Kidney tubule cell (primary cell): Measurements from ENCODE around the gene NELFE.
A peak's percentile ranks its signal among the peaks of the same experiment; 100 is the strongest.
"Not testable (repeated sequence)": the region's sequence is repeated elsewhere in the genome, so short reads cannot be mapped to it uniquely, and the experiment has no call there.

Experiments used
- DNase-seq: peaks from one replicate; pipeline ENCODE4 v3.0.0-alpha.2; 2018; ENCODE audit warnings: low spot score

NELFE gene

DNA sequence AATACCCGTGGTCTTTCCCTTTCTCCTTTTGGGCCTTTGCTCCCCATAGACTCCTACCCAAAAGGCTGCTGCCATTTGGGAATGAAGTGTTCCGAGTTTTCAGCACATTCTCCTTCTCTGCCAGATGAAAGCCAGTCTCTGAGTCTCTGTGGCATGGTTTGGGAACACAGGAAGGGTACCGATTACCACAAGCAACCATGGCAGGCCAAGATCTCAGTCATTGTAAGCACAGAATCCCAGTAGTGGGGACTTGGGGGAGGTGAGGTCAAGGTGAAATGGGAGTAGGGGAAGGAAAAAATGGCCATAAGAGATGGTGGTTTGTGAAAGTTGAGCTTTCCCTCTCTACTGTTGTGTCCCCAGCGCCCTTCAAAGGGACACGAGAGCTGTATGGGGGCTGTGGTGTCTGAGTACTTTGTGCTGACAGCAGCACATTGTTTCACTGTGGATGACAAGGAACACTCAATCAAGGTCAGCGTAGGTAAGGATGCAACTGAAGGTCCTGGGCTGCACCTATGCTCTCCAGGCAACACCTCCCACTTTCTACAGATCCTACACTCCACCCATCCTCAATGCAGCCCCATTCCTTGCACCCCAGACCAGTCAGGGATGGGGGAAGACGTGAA lies 8.7 kb downstream of the NELFE start:
- no peak for DNase-seq

DNA sequence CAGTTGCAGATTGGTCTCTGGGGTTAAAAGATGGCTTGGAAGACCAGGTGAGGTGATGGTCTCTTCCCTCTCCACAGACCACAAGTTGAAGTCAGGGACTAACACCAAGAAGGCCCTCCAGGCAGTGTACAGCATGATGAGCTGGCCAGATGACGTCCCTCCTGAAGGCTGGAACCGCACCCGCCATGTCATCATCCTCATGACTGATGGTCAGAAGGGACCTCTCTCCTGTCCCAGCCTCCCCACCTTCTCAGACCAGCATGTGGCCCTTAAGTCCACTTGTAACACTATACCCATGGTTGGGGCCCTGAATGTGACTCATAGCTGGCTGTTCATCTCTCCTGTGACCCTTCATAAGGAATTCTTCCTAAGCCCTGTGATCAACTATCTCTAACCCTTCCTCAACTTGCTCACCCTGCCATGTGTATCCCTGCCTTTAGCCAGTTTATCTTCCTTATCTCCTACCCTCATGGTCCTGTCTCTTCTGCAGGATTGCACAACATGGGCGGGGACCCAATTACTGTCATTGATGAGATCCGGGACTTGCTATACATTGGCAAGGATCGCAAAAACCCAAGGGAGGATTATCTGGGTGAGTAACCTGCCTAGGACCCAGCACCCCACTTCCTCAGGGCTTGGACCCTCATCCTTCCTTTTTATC lies 9.9 kb downstream of the NELFE start:
- peak; percentile 14 for DNase-seq

DNA sequence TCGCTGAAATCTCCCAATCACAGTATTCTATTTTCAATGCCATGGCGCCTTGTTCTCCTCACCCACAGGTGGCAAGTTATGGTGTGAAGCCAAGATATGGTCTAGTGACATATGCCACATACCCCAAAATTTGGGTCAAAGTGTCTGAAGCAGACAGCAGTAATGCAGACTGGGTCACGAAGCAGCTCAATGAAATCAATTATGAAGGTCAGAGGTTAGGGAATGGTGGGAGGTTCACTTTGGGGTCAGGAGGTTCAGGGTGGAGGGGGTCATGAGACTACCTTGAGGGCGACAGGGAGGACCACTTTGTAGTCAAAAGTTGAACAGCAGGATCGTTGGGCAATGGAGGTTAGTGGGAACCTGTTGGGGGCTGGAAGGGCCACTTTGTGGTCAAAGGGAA lies 10.5 kb downstream of the NELFE start:
- DNase-seq: no peak

GRCh38 chr6:31947864-31948263 lies 10.9 kb downstream of the NELFE start:
- no peak for DNase-seq

DNA sequence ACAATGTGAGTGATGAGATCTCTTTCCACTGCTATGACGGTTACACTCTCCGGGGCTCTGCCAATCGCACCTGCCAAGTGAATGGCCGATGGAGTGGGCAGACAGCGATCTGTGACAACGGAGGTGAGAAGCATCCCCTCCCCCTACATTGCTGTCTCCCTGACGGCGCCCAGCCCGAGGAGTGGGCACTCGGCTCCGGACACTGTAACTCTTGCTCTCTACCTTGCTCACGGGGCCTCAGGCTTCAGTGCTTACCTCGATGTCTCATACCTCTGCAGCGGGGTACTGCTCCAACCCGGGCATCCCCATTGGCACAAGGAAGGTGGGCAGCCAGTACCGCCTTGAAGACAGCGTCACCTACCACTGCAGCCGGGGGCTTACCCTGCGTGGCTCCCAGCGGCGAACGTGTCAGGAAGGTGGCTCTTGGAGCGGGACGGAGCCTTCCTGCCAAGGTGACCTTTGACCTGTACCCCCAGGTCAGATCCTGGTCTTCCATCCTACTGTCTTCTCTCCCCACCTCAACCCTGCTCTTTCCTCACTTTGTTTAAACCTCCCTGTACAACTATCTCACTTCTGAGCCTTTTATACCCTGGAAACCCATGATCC lies 11.6 kb downstream of the NELFE start:
- DNase-seq: no peak

GRCh38 chr6:31946370-31946885 lies 12.3 kb downstream of the NELFE start:
- DNase-seq: no peak

- peak; percentile 91 for DNase-seq
Observed at GRCh38 chr6:31945507-31946369, 13.0 kb downstream of the NELFE start, which contains the start of gene CFB. TSS of gene CFB (plus strand) at chr6:31946095. CDS start at chr6:31946222, 127 bp downstream.

- no peak for DNase-seq
Observed at GRCh38 chr6:31945154-31945506, 13.6 kb downstream of the NELFE start.

GRCh38 chr6:31943742-31944141 lies 15.0 kb downstream of the NELFE start:
- DNase-seq: no peak

DNA sequence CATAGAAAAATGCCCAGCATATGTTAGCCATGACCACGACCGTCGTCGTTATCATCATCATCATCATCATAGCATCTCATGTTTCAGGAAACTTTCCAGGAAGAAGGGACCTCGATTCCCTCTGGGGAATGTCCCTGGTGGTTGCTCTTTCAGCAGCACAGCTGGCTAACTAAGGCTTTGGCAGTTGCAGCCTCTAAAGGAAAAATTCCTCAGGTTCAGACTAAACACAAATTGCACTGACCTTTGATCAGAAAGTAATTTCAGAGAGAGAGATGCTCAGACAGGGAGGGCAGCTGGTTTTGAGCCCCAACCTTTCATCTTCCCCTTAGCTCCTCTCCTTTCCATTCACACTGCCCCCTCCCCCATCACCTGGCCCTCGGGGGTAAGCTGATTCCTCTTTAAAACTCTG lies 18.5 kb downstream of the NELFE start:
- peak; percentile 67 for DNase-seq

- no peak for DNase-seq
Observed at GRCh38 chr6:31935823-31936222, 22.9 kb downstream of the NELFE start.

DNA sequence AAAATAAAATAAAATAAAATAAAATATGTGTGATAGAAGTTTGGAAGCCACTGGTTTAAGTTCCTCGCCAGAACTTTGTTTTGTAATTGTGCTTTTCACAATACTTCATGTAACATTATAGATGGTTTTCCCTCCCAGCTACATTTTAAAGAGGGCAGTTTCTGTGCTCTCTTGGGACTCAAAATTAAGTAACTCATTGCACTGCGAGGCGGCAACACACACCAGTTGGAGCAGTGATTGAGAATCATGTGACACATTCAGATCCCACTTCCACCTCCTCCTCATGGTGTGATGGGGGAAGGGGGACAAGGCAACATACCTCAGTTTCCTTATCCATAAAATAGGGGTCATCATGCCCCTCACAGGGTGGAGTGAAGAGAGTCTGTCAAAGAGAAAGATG lies 23.8 kb downstream of the NELFE start:
- DNase-seq: no peak

GRCh38 chr6:31933537-31933936 lies 25.2 kb downstream of the NELFE start:
- DNase-seq: no peak

- DNase-seq: not testable (repeated sequence)
Observed at GRCh38 chr6:31932137-31932536, 26.6 kb downstream of the NELFE start.

DNA sequence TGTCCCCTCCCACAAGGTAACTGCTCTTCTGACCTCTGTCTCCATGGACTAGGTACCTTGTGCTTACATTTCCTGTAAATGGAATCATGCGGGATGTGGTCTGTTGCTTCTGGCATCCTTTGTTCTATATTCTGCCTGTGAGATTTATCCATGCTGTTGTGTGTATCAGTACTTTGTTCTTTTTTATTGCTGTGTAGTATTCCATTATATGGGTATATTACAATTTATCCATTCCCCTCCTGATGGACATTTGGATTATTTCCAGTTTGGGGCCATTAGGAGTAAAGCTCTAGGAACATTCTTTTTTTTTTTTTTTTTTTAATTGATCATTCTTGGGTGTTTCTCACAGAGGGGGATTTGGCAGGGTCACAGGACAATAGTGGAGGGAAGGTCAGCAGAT lies 27.8 kb downstream of the NELFE start:
- no peak for DNase-seq

DNA sequence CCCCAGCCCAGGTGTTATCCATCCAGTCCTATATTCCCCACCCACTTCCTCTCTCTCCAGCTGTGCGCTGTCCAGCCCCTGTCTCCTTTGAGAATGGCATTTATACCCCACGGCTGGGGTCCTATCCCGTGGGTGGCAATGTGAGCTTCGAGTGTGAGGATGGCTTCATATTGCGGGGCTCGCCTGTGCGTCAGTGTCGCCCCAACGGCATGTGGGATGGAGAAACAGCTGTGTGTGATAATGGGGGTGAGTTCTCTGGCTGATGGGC lies 30.2 kb downstream of the NELFE start:
- DNase-seq: no peak

DNA sequence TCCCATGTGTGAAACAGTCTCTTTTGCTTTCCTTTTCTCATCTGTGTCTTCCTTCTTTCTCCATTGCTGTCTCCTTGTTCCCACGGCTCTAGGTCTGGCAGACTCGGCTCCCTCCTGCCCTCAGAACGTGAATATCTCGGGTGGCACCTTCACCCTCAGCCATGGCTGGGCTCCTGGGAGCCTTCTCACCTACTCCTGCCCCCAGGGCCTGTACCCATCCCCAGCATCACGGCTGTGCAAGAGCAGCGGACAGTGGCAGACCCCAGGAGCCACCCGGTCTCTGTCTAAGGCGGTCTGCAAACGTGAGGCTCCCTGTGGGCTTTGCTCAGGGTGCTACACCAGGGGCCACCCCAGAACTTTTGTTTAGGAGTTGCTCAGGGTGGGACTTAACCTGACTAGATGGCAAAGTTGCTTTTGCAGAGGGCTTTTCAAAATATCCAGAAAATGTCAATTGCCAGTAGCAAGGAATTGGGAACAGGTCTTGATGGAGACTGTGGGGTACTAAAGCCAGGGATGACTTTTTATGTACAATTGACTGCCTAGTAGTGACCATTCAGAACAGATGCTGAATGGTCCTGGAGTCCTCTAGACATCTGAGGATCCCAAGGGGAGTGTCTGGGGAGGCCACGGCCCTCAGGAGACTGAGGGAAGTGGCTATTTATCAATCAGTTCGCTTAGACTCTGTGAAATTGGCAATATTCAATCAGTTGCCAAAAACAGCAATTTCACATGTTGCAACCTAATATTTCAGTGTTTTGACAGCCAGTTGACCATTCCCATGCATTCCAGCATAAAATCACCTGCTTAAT lies 30.7 kb downstream of the NELFE start:
- no peak for DNase-seq

- no peak for DNase-seq
Observed at GRCh38 chr6:31927242-31927862, 31.4 kb downstream of the NELFE start, which contains the start of gene C2. TSS of gene C2 (plus strand) at chr6:31927717. CDS start at chr6:31927753, 36 bp downstream.

- DNase-seq: no peak
Observed at GRCh38 chr6:31922942-31923341, 35.8 kb downstream of the NELFE start.

DNA sequence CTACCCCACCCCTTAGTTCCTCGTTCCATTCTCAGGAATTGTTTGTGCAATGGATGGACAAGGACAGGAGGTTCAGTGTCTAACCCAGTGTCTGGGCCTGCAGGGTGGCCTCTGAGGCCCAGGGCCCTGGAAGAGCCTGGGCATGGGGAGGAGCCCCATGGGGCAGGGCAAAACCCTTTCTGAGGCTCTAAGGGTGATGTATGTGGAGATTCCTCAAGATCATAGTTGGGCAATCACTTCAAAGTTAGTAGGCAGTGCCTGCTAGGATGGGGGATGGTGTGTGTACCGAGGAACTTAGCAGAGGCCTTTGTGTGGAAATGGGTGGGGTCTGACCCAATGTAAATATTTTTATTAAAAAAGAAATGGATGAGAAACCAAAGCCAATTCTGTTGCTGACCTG lies 38.0 kb downstream of the NELFE start:
- no peak for DNase-seq

- no peak for DNase-seq
Observed at GRCh38 chr6:31919624-31920303, 39.0 kb downstream of the NELFE start.
